Caco-2 (cell line): Measurements from ENCODE around the gene FANCM. TPM values are rescaled to one million over a fixed set of nuclear protein-coding genes. Genes with fewer than 3 reads are reported as not detected.

ENCODE experiments used
- BruUV-seq: library from RNA; stranded (reverse); fragments of 400-500 nt; replicated peaks from 2 replicates; lab custom pipeline; 2021; lab: Mats Ljungman, UMichigan
- CTCF ChIA-PET: fragments of 300-600 bp; sonication (Branson Sonifier 250); formaldehyde crosslinking; loops from one replicate; lab custom pipeline; 2022; ENCODE audit warnings: antibody characterized with exemption; lab: Charles Lee
- POLR2A ChIA-PET: fragments of 300-600 bp; sonication (Branson Sonifier 250); formaldehyde crosslinking; loops from one replicate; lab custom pipeline; 2022; ENCODE audit warnings: antibody characterized with exemption; lab: Charles Lee
- DNase-seq, 2 experiments: peaks; one replicate each; pipeline versions ENCODE4 v3.0.0 to v3.0.0-alpha.2; 2020 to 2022
- H3K27me3 ChIP-seq: replicated peaks from 2 replicates; pipeline ENCODE4 v1.6.0; 2011; ENCODE audit warnings: low read length; ENCODE audit not compliant: control insufficient read depth, insufficient read depth
- H3K36me3 ChIP-seq: 2 replicates; pipeline ENCODE4 v1.5.1; 2011; ENCODE audit warnings: low read length; ENCODE audit not compliant: control insufficient read depth, insufficient read depth
- H3K4me1 ChIP-seq: fragments of 250-450 bp; sonication (Bioruptor Pico); 2 replicates; pipeline ENCODE4 v1.5.1; 2020; ENCODE audit warnings: mild to moderate bottlenecking
- H3K4me3 ChIP-seq: 2 replicates; pipeline ENCODE4 v1.5.1; 2011; ENCODE audit warnings: low read depth, mild to moderate bottlenecking, control low read depth, low read length
- H3K9me3 ChIP-seq: fragments of 250-450 bp; sonication (Bioruptor Pico); 2 replicates; pipeline ENCODE4 v1.5.1; 2020; ENCODE audit warnings: mild to moderate bottlenecking, moderate library complexity
- H3K27ac Mint-ChIP-seq: one replicate; pipeline ENCODE4 v1.8.0; 2022; ENCODE audit warnings: mixed read lengths; ENCODE audit not compliant: unreplicated experiment
- H3K27me3 Mint-ChIP-seq: one replicate; pipeline ENCODE4 v1.8.0; 2022; ENCODE audit warnings: mixed read lengths; ENCODE audit not compliant: insufficient read depth, unreplicated experiment
- H3K36me3 Mint-ChIP-seq: one replicate; pipeline ENCODE4 v1.8.0; 2022; ENCODE audit warnings: mild to moderate bottlenecking, mixed read lengths; ENCODE audit not compliant: insufficient read depth, unreplicated experiment
- H3K4me1 Mint-ChIP-seq: one replicate; pipeline ENCODE4 v1.8.0; 2022; ENCODE audit warnings: low read depth, mixed read lengths; ENCODE audit not compliant: unreplicated experiment
- H3K4me3 Mint-ChIP-seq: one replicate; pipeline ENCODE4 v1.8.0; 2022; ENCODE audit warnings: mild to moderate bottlenecking, moderate library complexity, mixed read lengths; ENCODE audit not compliant: unreplicated experiment
- H3K9me3 Mint-ChIP-seq: one replicate; pipeline ENCODE4 v1.8.0; 2022; ENCODE audit warnings: mixed read lengths; ENCODE audit not compliant: unreplicated experiment
- CTCF ChIP-seq, 2 experiments: fragments of 200-600 bp in 1 of 2; IDR thresholded peaks; 1 replicate in 1 of 2; 2 replicates in 1 of 2; pipeline versions ENCODE4 v1.5.1 to v1.8.0; 2011 to 2022; ENCODE audit warnings: antibody characterized with exemption in 1 of 2, control low read depth in 1 of 2, inconsistent platforms in 1 of 2, low read depth in 1 of 2, low read length in 1 of 2, mild to moderate bottlenecking in 1 of 2, moderate library complexity in 1 of 2; ENCODE audit not compliant: insufficient read depth in 1 of 2, severe bottlenecking in 1 of 2, unreplicated experiment in 1 of 2
- intact Hi-C: fragments of 100-400 bp; cut with micrococcal nuclease; formaldehyde crosslinking; loops from one replicate; pipeline ENCODE4 v1.10.0; 2022; ENCODE audit not compliant: unreplicated experiment
- total RNA-seq: library from RNA; stranded (reverse); gene quantifications from 2 replicates; pipeline ENCODE4 v1.2.3, GENCODE V29; 2022

The FANCM gene
- total RNA-seq, 1 experiment from 2014 or later, result 13.1 TPM

DNA sequence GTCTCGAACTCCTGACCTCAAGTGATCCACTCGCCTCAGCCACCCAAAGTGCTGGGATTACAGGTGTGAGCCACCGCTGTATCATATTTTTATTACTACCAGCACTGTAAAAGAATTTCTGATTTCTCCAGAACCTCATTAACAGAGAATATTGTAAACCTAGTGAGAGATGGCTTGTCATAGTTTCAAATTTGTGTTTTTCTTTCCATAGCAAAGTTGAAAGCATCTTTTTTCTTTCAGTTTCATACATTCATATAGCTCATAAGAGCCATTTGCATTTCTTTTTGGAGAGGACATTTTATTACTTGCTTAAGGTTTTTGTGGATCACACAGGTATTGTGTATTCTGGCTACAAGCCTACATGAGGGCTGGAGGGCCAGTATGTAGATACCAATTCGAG is 59.2 kb downstream of the FANCM start:
- H3K4me1 Mint-ChIP-seq, result no peaks in the 10 kb centered on the region
- no peak overlapping the region for H3K4me3 Mint-ChIP-seq
- no peaks in the 10 kb centered on the region for H3K27me3 Mint-ChIP-seq
- ChIA-PET POLR2A (no interaction called here), CTCF (no interaction called here)
- intact Hi-C loops, result no loop called here
- BruUV-seq, result no TSS peak
- Histone ChIP-seq H3K9me3 (no peaks in the 10 kb centered on the region), H3K4me1 (no peaks in the 10 kb centered on the region), H3K36me3 (no peaks in the 10 kb centered on the region), H3K27me3 (no peaks in the 10 kb centered on the region), H3K4me3 (no peak overlapping the region)
- no peak for DNase-seq
- no peaks in the 10 kb centered on the region for H3K9me3 Mint-ChIP-seq
- TF ChIP-seq CTCF (IDR thresholded peaks at IDR 0.05; ENCODE audit: insufficient read depth in 1 of 2, low read depth in 1 of 2, low read length in 1 of 2, severe bottlenecking in 1 of 2, unreplicated experiment in 1 of 2), result no peak
- H3K36me3 Mint-ChIP-seq, result peaks cover 7% of the 10 kb centered on the region
- no peak overlapping the region for H3K27ac Mint-ChIP-seq

DNA sequence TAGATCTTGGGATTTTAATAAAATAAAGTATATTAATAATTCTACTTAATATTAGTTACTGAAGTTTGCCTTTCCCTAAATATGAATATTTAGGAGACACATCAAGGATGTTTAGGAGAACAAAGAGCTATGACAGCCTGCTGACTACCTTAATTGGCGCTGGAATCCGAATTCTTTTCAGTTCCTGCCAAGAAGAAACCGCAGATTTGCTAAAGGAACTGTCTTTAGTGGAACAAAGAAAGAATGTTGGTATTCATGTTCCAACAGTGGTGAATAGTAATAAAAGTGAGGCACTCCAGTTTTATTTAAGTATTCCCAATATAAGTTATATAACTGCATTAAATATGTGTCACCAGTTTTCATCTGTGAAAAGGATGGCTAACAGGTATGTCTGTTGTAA is 62.8 kb downstream of the FANCM start:
- Mint-ChIP-seq H3K36me3 (peaks cover 21% of the 10 kb centered on the region), H3K27me3 (no peaks in the 10 kb centered on the region), H3K27ac (no peak overlapping the region), H3K4me3 (no peak overlapping the region), H3K4me1 (no peaks in the 10 kb centered on the region), H3K9me3 (no peaks in the 10 kb centered on the region)
- H3K4me1 ChIP-seq, result no peaks in the 10 kb centered on the region
- H3K9me3 ChIP-seq, result no peaks in the 10 kb centered on the region
- no peak for TF ChIP-seq CTCF (IDR thresholded peaks at IDR 0.05; ENCODE audit: insufficient read depth in 1 of 2, low read depth in 1 of 2, low read length in 1 of 2, severe bottlenecking in 1 of 2, unreplicated experiment in 1 of 2)
- H3K27me3 ChIP-seq, result no peaks in the 10 kb centered on the region
- ChIA-PET POLR2A (no interaction called here), CTCF (no interaction called here)
- intact Hi-C loops, result no loop called here
- no TSS peak for BruUV-seq
- DNase-seq, result no peak
- H3K4me3 ChIP-seq, result no peak overlapping the region
- no peaks in the 10 kb centered on the region for H3K36me3 ChIP-seq

- no peaks in the 10 kb centered on the region for H3K4me1 Mint-ChIP-seq
- H3K27ac Mint-ChIP-seq, result no peak overlapping the region
- no peaks in the 10 kb centered on the region for H3K9me3 ChIP-seq
- no peaks in the 10 kb centered on the region for H3K36me3 ChIP-seq
- H3K4me3 Mint-ChIP-seq, result no peak overlapping the region
- BruUV-seq, result no TSS peak
- CTCF ChIA-PET, result no interaction called here
- H3K4me3 ChIP-seq, result no peak overlapping the region
- POLR2A ChIA-PET, result no interaction called here
- no peaks in the 10 kb centered on the region for H3K4me1 ChIP-seq
- H3K36me3 Mint-ChIP-seq, result peaks cover 21% of the 10 kb centered on the region
- no peaks in the 10 kb centered on the region for H3K27me3 ChIP-seq
- DNase-seq, result no peak
- H3K27me3 Mint-ChIP-seq, result no peaks in the 10 kb centered on the region
- no peaks in the 10 kb centered on the region for H3K9me3 Mint-ChIP-seq
- intact Hi-C loops, result no loop called here
- TF ChIP-seq CTCF (IDR thresholded peaks at IDR 0.05; ENCODE audit: insufficient read depth in 1 of 2, low read depth in 1 of 2, low read length in 1 of 2, severe bottlenecking in 1 of 2, unreplicated experiment in 1 of 2), result no peak
These were observed 63.5 kb downstream of the FANCM start for GRCh38 chr14:45199230-45199629.
